Thoracic aorta (tissue), 2 donors: ENCODE results near the gene MPPED1. TPM values are rescaled to one million over a fixed set of nuclear protein-coding genes. Genes with fewer than 3 reads are reported as not detected.

Experiments
- ATAC-seq: fragments of 150-250 bp; one replicate; pipeline ENCODE4 v1.8.0; 2017; ENCODE audit warnings: low read depth; ENCODE audit not compliant: insufficient number of reproducible peaks, low FRiP score
- DNase-seq: peaks from one replicate; pipeline ENCODE4 v3.0.0-alpha.2; 2020; ENCODE audit warnings: low spot score
- H3K27ac ChIP-seq, 2 donors: fragments of 200-600 bp; sonication (generic); 1 replicate in 1 of 2; 2 replicates in 1 of 2; pipeline ENCODE4 v1.5.1; 2016; ENCODE audit warnings: mild to moderate bottlenecking in 2 of 2, moderate library complexity in 2 of 2
- H3K27me3 ChIP-seq: fragments of 200-600 bp; sonication (generic); replicated peaks from 2 replicates; pipeline ENCODE4 v1.6.0; 2016; ENCODE audit warnings: mild to moderate bottlenecking; ENCODE audit not compliant: insufficient read depth
- H3K36me3 ChIP-seq: fragments of 200-600 bp; sonication (generic); one replicate; pipeline ENCODE4 v1.5.1; 2016
- H3K4me1 ChIP-seq, 2 donors: fragments of 200-600 bp; sonication (generic); 1 replicate in 1 of 2; 2 replicates in 1 of 2; pipeline versions ENCODE4 v1.5.1 to v1.6.0; 2016; ENCODE audit warnings: low read depth in 2 of 2, mild to moderate bottlenecking in 1 of 2; ENCODE audit not compliant: control insufficient read depth in 1 of 2
- H3K4me3 ChIP-seq: fragments of 200-600 bp; sonication (generic); 2 replicates; pipeline ENCODE4 v1.5.1; 2016; ENCODE audit warnings: mild to moderate bottlenecking
- H3K9me3 ChIP-seq: fragments of 200-600 bp; sonication (generic); 2 replicates; pipeline ENCODE4 v1.5.1; 2016
- CTCF ChIP-seq: fragments of 200-600 bp; sonication (generic); IDR thresholded peaks from one replicate; pipeline ENCODE4 v1.5.1; 2019; ENCODE audit warnings: antibody characterized with exemption
- total RNA-seq, 2 donors: library from RNA; depleted of rRNA; stranded (reverse); fragments of >200 nt; gene quantifications; one replicate each; pipeline versions ENCODE4 v1.1.0 to v1.2.3, GENCODE V29; 2016

Gene MPPED1
- total RNA-seq, 2 donors from 2014 or later, result not detected

GRCh38 chr22:43533156-43533530 is 121.3 kb downstream of the MPPED1 start:
- ATAC-seq, result no peak
- Histone ChIP-seq H3K36me3 (no peaks in the 10 kb centered on the region), H3K27ac (no peak overlapping the region), H3K9me3 (peaks cover 5% of the 10 kb centered on the region), H3K27me3 (no peaks in the 10 kb centered on the region), H3K4me1 (no peaks in the 10 kb centered on the region), H3K4me3 (no peak overlapping the region)
- no peak for DNase-seq
- no peak for TF ChIP-seq CTCF

GRCh38 chr22:43533656-43534428 is 122.0 kb downstream of the MPPED1 start:
- Histone ChIP-seq H3K4me1 (no peaks in the 10 kb centered on the region), H3K9me3 (peaks cover 5% of the 10 kb centered on the region), H3K27ac (no peak overlapping the region), H3K36me3 (no peaks in the 10 kb centered on the region), H3K27me3 (no peaks in the 10 kb centered on the region), H3K4me3 (no peak overlapping the region)
- no peak for TF ChIP-seq CTCF
- DNase-seq (no peak), ATAC-seq (no peak)

GRCh38 chr22:43534916-43535315 is 123.1 kb downstream of the MPPED1 start:
- no peaks in the 10 kb centered on the region for H3K27me3 ChIP-seq
- no peak overlapping the region for H3K27ac ChIP-seq
- ATAC-seq (no peak), DNase-seq (no peak)
- H3K4me1 ChIP-seq, result no peaks in the 10 kb centered on the region
- H3K9me3 ChIP-seq, result peaks cover 5% of the 10 kb centered on the region
- H3K36me3 ChIP-seq, result no peaks in the 10 kb centered on the region
- H3K4me3 ChIP-seq, result no peak overlapping the region
- TF ChIP-seq CTCF, result no peak

- no peaks in the 10 kb centered on the region for H3K36me3 ChIP-seq
- H3K27me3 ChIP-seq, result no peaks in the 10 kb centered on the region
- ATAC-seq, result no peak
- peaks cover 5% of the 10 kb centered on the region for H3K9me3 ChIP-seq
- no peak for DNase-seq
- H3K27ac ChIP-seq, result no peak overlapping the region
- no peaks in the 10 kb centered on the region for H3K4me1 ChIP-seq
- no peak overlapping the region for H3K4me3 ChIP-seq
- no peak for TF ChIP-seq CTCF
Observed at GRCh38 chr22:43535336-43535735, 123.5 kb downstream of the MPPED1 start.

GRCh38 chr22:43535741-43536140 is 123.9 kb downstream of the MPPED1 start:
- ATAC-seq (no peak), DNase-seq (no peak)
- Histone ChIP-seq H3K27me3 (no peaks in the 10 kb centered on the region), H3K27ac (no peak overlapping the region), H3K4me3 (no peak overlapping the region), H3K36me3 (no peaks in the 10 kb centered on the region), H3K4me1 (no peaks in the 10 kb centered on the region), H3K9me3 (peaks cover 5% of the 10 kb centered on the region)
- no peak for TF ChIP-seq CTCF
